Lower lobe of right lung (tissue), 2 donors: Measurements from ENCODE around the gene PRKG1. TPM values are rescaled to one million over a fixed set of nuclear protein-coding genes. Genes with fewer than 3 reads are reported as not detected.

Experiments
- ATAC-seq, 2 donors: fragments of 200-7000 bp; cut with Tn5 transposase; one replicate each; pipeline ENCODE4 v1.9.1; 2020 to 2022; ENCODE audit warnings: mild to moderate bottlenecking in 2 of 2, moderate library complexity in 2 of 2
- DNase-seq: peaks from one replicate; pipeline ENCODE4 v3.0.0-alpha.2; 2020
- H3K27ac ChIP-seq: fragments of 200-600 bp; one replicate; pipeline ENCODE4 v1.8.0; 2022
- H3K27me3 ChIP-seq: fragments of 200-600 bp; one replicate; pipeline ENCODE4 v1.8.0; 2022; ENCODE audit warnings: low read depth
- H3K36me3 ChIP-seq: fragments of 200-600 bp; one replicate; pipeline ENCODE4 v1.8.0; 2022; ENCODE audit warnings: mild to moderate bottlenecking
- H3K4me1 ChIP-seq: fragments of 200-600 bp; one replicate; pipeline ENCODE4 v1.8.0; 2022
- H3K4me3 ChIP-seq: fragments of 200-600 bp; one replicate; pipeline ENCODE4 v1.8.0; 2022; ENCODE audit warnings: mild to moderate bottlenecking
- H3K9me3 ChIP-seq: fragments of 200-600 bp; one replicate; pipeline ENCODE4 v1.8.0; 2022
- CTCF ChIP-seq: fragments of 200-600 bp; IDR thresholded peaks from one replicate; pipeline ENCODE4 v1.8.0; 2022; ENCODE audit warnings: antibody characterized with exemption, mild to moderate bottlenecking
- intact Hi-C: fragments of 100-400 bp; cut with DNase I; formaldehyde crosslinking; loops from one replicate; pipeline ENCODE4 v1.11.0; 2022
- total RNA-seq: library from RNA; stranded (reverse); fragmentation: NEBNext Ultra II Directional; extraction: Animal tissue kit (Norgen Biotek cat#: 25700); gene quantifications from one replicate; pipeline ENCODE4 v1.2.1, GENCODE V29; 2021
- donor health status: DM: no; HTN: yes; CAD: no; lungs with severe emphysema.

Gene PRKG1
- total RNA-seq, 1 donor from 2014 or later, result 23.6 TPM

DNA sequence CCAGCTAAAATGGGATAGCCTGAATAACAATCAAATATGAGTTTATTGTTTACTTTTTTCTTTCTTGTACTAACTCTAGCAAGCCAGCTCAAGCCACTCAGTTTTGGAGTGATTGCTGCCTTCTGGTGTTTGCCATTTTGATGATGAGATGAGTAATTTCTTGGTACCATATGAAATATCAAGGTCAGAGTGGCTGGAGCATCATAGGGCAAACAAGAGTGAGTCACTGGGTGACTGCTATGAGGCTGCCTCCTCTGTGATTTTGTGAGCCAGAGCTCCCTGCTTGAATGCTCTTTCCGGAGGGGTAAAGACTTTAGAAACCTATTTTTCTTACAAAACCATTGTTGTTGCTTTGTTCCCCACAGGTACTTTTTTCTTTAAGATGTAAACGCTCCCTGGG lies 295.6 kb downstream of the PRKG1 start:
- intact Hi-C loops, result no loop called here
- ATAC-seq, result no peak

DNA sequence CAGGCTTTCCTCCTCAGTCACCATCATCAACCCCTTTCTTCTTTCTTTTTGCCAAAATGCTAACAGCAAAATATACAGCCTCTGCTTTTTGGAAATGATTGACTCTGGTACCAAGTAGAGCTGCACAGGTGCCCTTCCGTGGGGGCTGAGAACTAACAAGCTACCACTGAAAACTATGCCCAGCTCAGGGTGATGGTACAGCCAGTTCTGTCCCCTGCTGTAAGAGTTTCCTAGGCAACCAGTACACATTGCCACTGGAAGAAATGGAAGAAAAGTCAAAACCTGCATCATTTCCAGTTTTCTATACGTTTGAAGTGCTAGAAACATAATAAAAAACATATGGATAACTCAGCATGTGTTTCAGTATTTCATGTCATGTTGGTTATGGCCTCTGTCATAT lies 297.5 kb downstream of the PRKG1 start:
- DNase-seq, result no peak
- Histone ChIP-seq H3K4me3 (no peak overlapping the region), H3K36me3 (no peaks in the 10 kb centered on the region), H3K9me3 (no peaks in the 10 kb centered on the region), H3K4me1 (no peaks in the 10 kb centered on the region), H3K27me3 (no peaks in the 10 kb centered on the region), H3K27ac (no peak overlapping the region)
- no peak for TF ChIP-seq CTCF
- intact Hi-C loops, result no loop called here
- ATAC-seq, result no peak

More for the DNA sequence above, 295.6 kb downstream of the PRKG1 start:
- Histone ChIP-seq H3K4me3 (no peak overlapping the region), H3K27ac (no peak overlapping the region), H3K36me3 (no peaks in the 10 kb centered on the region), H3K27me3 (no peaks in the 10 kb centered on the region), H3K4me1 (no peaks in the 10 kb centered on the region), H3K9me3 (no peaks in the 10 kb centered on the region)
- DNase-seq, result no peak
- TF ChIP-seq CTCF, result no peak

GRCh38 chr10:51375790-51376189 lies 301.5 kb downstream of the PRKG1 start:
- DNase-seq (no peak), ATAC-seq (no peak)
- TF ChIP-seq CTCF, result no peak
- intact Hi-C loops, result no loop called here
- no peaks in the 10 kb centered on the region for H3K4me1 ChIP-seq
- no peaks in the 10 kb centered on the region for H3K27me3 ChIP-seq
- no peaks in the 10 kb centered on the region for H3K36me3 ChIP-seq
- H3K9me3 ChIP-seq, result no peaks in the 10 kb centered on the region
- no peak overlapping the region for H3K27ac ChIP-seq
- H3K4me3 ChIP-seq, result no peak overlapping the region

- TF ChIP-seq CTCF, result no peak
- Histone ChIP-seq H3K4me3 (no peak overlapping the region), H3K36me3 (no peaks in the 10 kb centered on the region), H3K27me3 (no peaks in the 10 kb centered on the region), H3K4me1 (no peaks in the 10 kb centered on the region), H3K27ac (no peak overlapping the region), H3K9me3 (no peaks in the 10 kb centered on the region)
- DNase-seq (no peak), ATAC-seq (no peak)
- intact Hi-C loops, result no loop called here
Observed at GRCh38 chr10:51377070-51377931, 303.0 kb downstream of the PRKG1 start.

DNA sequence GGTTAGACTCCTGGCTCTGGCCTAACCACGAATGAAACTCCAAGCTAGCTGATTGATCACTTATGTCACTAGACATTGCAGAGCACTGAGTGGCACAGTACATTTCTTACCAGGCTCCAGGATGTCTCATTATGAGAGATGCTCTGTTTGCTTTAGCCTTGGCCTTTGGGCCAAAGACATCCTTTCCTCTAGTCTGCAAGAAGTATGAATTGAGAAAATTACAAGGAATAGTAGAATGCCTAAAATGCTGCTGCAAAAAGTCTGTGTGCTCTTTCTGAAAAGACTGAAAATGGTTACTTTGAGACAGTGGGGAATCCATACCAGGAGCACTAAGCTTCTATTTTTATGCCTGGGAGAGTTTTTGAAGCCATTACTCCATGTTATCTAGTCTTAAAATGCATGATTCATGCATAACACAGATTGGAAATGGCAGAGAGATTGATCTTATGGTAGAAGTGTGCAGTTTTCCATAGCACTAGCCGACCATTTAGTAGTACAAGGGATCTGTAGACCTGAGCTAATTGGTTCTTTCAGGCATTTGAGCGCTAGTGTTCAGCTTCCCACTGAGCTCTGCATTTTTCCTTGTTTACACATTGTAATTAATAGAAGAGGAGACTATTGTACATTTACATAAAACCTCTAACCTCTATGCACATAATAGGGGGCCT lies 303.8 kb downstream of the PRKG1 start:
- DNase-seq, result no peak
- no peaks in the 10 kb centered on the region for H3K9me3 ChIP-seq

More for the DNA sequence above, 303.8 kb downstream of the PRKG1 start:
- H3K4me1 ChIP-seq, result no peaks in the 10 kb centered on the region
- intact Hi-C loops, result no loop called here
- no peak for TF ChIP-seq CTCF
- ATAC-seq, result no peak
- H3K4me3 ChIP-seq, result no peak overlapping the region
- H3K27me3 ChIP-seq, result no peaks in the 10 kb centered on the region
- no peak overlapping the region for H3K27ac ChIP-seq
- H3K36me3 ChIP-seq, result no peaks in the 10 kb centered on the region
